K562 (cell line): ENCODE data around the gene CCDC116. TPM values are rescaled to one million over a fixed set of nuclear protein-coding genes. Genes with fewer than 3 reads are reported as not detected.
A peak's percentile ranks its signal among the peaks of the same experiment; 100 is the strongest.

Experiments
- ATAC-seq: fragments of 200-7000 bp; cut with Tn5 transposase; 3 replicates; pipeline ENCODE4 v1.9.1; 2020; ENCODE audit warnings: moderate library complexity
- BruUV-seq: library from RNA; stranded (reverse); fragments of 400-500 nt; replicated peaks from 2 replicates; lab custom pipeline; 2021; lab: Mats Ljungman, UMichigan
- CTCF ChIA-PET: fragments of 300-600 bp; formaldehyde crosslinking; extraction: SDS; loops from one replicate; lab custom pipeline; 2021; ENCODE audit warnings: low intra/inter-chr PET ratio; lab: Yijun Ruan, JAX
- POLR2A ChIA-PET: fragments of 300-600, 350-650 bp; sonication (Branson Sonifier 250); formaldehyde crosslinking; extraction: SDS; loops from one replicate; lab custom pipeline; 2021; ENCODE audit warnings: antibody characterized with exemption, inconsistent platforms; lab: Yijun Ruan, JAX
- DNase-seq, 4 experiments: peaks; one replicate each; pipeline versions ENCODE4 v3.0.0 to v3.0.0-alpha.2; 2011 to 2018; ENCODE audit warnings: low spot score in 3 of 4, mixed read lengths in 3 of 4; ENCODE audit errors: extremely low read depth in 1 of 4
- FAIRE-seq: peaks from 2 replicates; lab custom pipeline; 2011; peaks lifted over from hg19 to GRCh38; lab: Jason Lieb, UNC
- H2AFZ ChIP-seq: 2 replicates; pipeline ENCODE4 v1.6.0; 2011; ENCODE audit warnings: low read depth, low read length, control low read depth, inconsistent platforms
- H3K27ac ChIP-seq: fragments of 200-600 bp; 3 replicates; pipeline ENCODE4 v1.8.0; 2011; ENCODE audit warnings: low read depth, mild to moderate bottlenecking, control low read depth, inconsistent platforms, low read length, moderate library complexity, mixed read lengths; ENCODE audit errors: extremely low read depth
- H3K27me3 ChIP-seq, 2 experiments: fragments of 300-600 bp in 1 of 2; 2 replicates in 1 of 2; 3 replicates in 1 of 2; pipeline versions ENCODE4 v1.6.0 to v1.8.0; 2011; ENCODE audit warnings: inconsistent platforms in 2 of 2, low read length in 2 of 2, mild to moderate bottlenecking in 1 of 2, mixed read lengths in 1 of 2, moderate library complexity in 1 of 2; ENCODE audit not compliant: control insufficient read depth in 2 of 2, insufficient read depth in 2 of 2
- H3K36me3 ChIP-seq: fragments of 300-600 bp; 3 replicates; pipeline ENCODE4 v1.8.0; 2011; ENCODE audit warnings: mild to moderate bottlenecking, low read length, inconsistent platforms; ENCODE audit not compliant: control insufficient read depth, insufficient read depth
- H3K4me1 ChIP-seq, 2 experiments: fragments of 200-600 bp in 1 of 2; replicated peaks in 1 of 2; 2 replicates in 1 of 2; 3 replicates in 1 of 2; pipeline versions ENCODE4 v1.5.1 to v1.8.0; 2011; ENCODE audit warnings: inconsistent platforms in 2 of 2, low read length in 2 of 2, mild to moderate bottlenecking in 1 of 2, mixed read lengths in 1 of 2, moderate library complexity in 1 of 2; ENCODE audit not compliant: control insufficient read depth in 2 of 2, insufficient read depth in 2 of 2
- H3K4me2 ChIP-seq: 2 replicates; pipeline ENCODE4 v1.6.1; 2011; ENCODE audit warnings: low read length, control low read depth, inconsistent platforms, mixed read lengths; ENCODE audit not compliant: insufficient read depth
- H3K4me3 ChIP-seq: fragments of 200-600 bp; sonication (generic), shearing (Covaris generic); 2 replicates; pipeline ENCODE4 v1.5.1; 2016; ENCODE audit warnings: control low read depth, inconsistent platforms
- H3K79me2 ChIP-seq: fragments of 200-600 bp; 3 replicates; pipeline ENCODE4 v1.8.0; 2011; ENCODE audit warnings: low read length, inconsistent platforms; ENCODE audit not compliant: control insufficient read depth, insufficient read depth
- H3K9ac ChIP-seq, 2 experiments: 2 replicates each; pipeline versions ENCODE4 v1.6.0 to v1.6.1; 2011; ENCODE audit warnings: low read depth in 2 of 2, low read length in 2 of 2, control low read depth in 1 of 2, inconsistent platforms in 1 of 2, mild to moderate bottlenecking in 1 of 2, mixed read lengths in 1 of 2; ENCODE audit not compliant: insufficient read depth in 1 of 2
- H3K9me1 ChIP-seq: one replicate; pipeline ENCODE4 v1.6.0; 2011; ENCODE audit warnings: inconsistent platforms, mild to moderate bottlenecking, low read length, moderate library complexity; ENCODE audit not compliant: control insufficient read depth, insufficient read depth
- H3K9me3 ChIP-seq: replicated peaks from 2 replicates; pipeline ENCODE4 v1.5.1; 2011; ENCODE audit warnings: low read depth, low read length, inconsistent platforms; ENCODE audit not compliant: control insufficient read depth, insufficient read depth
- H4K20me1 ChIP-seq: replicated peaks from 2 replicates; pipeline ENCODE4 v1.6.1; 2011; ENCODE audit warnings: low read length, inconsistent platforms, mixed read lengths; ENCODE audit not compliant: control insufficient read depth, insufficient read depth
- CTBP1 ChIP-seq: fragments of 450-650 bp; IDR thresholded peaks from 2 replicates; pipeline ENCODE4 v1.6.1; 2016; ENCODE audit warnings: borderline replicate concordance
- DMBX1 ChIP-seq: fragments of 250-450 bp; sonication (Bioruptor Pico); IDR thresholded peaks from 2 replicates; pipeline ENCODE4 v1.8.0; 2022; ENCODE audit warnings: inconsistent platforms, mild to moderate bottlenecking, moderate library complexity, borderline replicate concordance
- ESRRA ChIP-seq: fragments of 450-650 bp; IDR thresholded peaks from 2 replicates; pipeline ENCODE4 v1.6.1; 2014; ENCODE audit warnings: low read depth, mild to moderate bottlenecking, moderate library complexity, borderline replicate concordance
- NFYB ChIP-seq: IDR thresholded peaks from 2 replicates; pipeline ENCODE4 v1.6.1; 2011; ENCODE audit warnings: mild to moderate bottlenecking, moderate library complexity; ENCODE audit not compliant: insufficient read length; ENCODE audit errors: extremely low read depth
- RREB1 ChIP-seq: fragments of 250-450 bp; sonication (Bioruptor Pico); IDR thresholded peaks from 2 replicates; pipeline ENCODE4 v1.4.0; 2020
- THAP12 ChIP-seq: fragments of 250-450 bp; sonication (Bioruptor Pico); IDR thresholded peaks from 2 replicates; pipeline ENCODE4 v1.9.0; 2021; ENCODE audit warnings: mild to moderate bottlenecking, inconsistent platforms
- ZNF384 ChIP-seq: IDR thresholded peaks from 2 replicates; pipeline ENCODE4 v1.6.1; 2012; ENCODE audit warnings: low read depth, low read length, improper control_type of control experiment
- WGBS: fragments of 100-300 bp; shearing (Covaris generic); methylation state at CpG from one replicate; pipeline ENCODE4 v1.1.6; 2016; ENCODE audit warnings: low coverage, mixed read lengths; ENCODE audit not compliant: insufficient coverage; ENCODE audit errors: missing lambda C conversion rate; 5-methylcytosine and 5-hydroxymethylcytosine counted together
- in situ Hi-C: fragments of 300-500 bp; cut with MboI; formaldehyde crosslinking; loops from 4 replicates; pipeline ENCODE4 v1.15.0; 2018; ENCODE audit warnings: inconsistent platforms, mixed read lengths
- intact Hi-C: fragments of 100-400 bp; cut with micrococcal nuclease; formaldehyde crosslinking; loops from 2 replicates; pipeline ENCODE4 v1.14.2; 2022
- polyA plus RNA-seq, 8 experiments: library from polyadenylated mRNA; depleted of rRNA in 4 of 8; stranded (reverse) in 5 of 8; unstranded in 3 of 8; fragments of >200 nt; fragmentation: Nextera tagmentation in 2 of 8; fragmentation: Illumina TruSeq in 1 of 8; extraction: Ambion mirVana in 2 of 8; extraction: Trizol in 1 of 8; gene quantifications; 2 replicates each; pipeline versions ENCODE4 v1.2.1 to v1.2.3, GENCODE V29; 2011 to 2014; ENCODE audit warnings: inconsistent platforms in 1 of 8, missing spikeins in 1 of 8
- total RNA-seq, 7 experiments: library from RNA; depleted of rRNA in 6 of 7; stranded (reverse); fragments of >200 nt in 6 of 7; fragmentation: Illumina TruSeq in 2 of 7; extraction: Trizol in 2 of 7; gene quantifications; 2 replicates each; pipeline versions ENCODE4 v1.2.1 to v1.2.3, GENCODE V29; 2011 to 2021; ENCODE audit warnings: low replicate concordance in 1 of 7
- TF ChIP-seq, protein P1 (sequence below): sonication (generic); formaldehyde crosslinking; IDR thresholded peaks from 2 replicates; pipeline ENCODE4 v1.8.1; 2023; ENCODE audit warnings: mild to moderate bottlenecking, missing genetic modification reagents

CCDC116 gene
- total and polyA plus RNA-seq, 9 of the 15 experiments (the other 6 are each of a cell fraction or from before 2014, with no cell fraction given): 1.6 to 11.3 (median 4.7) TPM

- in situ Hi-C loops: no loop called here
- Histone ChIP-seq H3K4me3 (no peak overlapping the region), H3K9me3 (no peaks in the 10 kb centered on the region), H3K27me3 (no peaks in the 10 kb centered on the region; a peak in 1 of 5 replicates), H4K20me1 (peaks cover 73% of the 10 kb centered on the region), H3K27ac (peak overlapping the region; percentile 7), H3K9me1 (peaks cover 31% of the 10 kb centered on the region), H3K36me3 (peaks cover 76% of the 10 kb centered on the region), H3K4me2 (peak overlapping the region; percentile 43), H3K9ac (peak overlapping the region in 1 of 2 experiments; percentile 43; a peak in 1 of 4 replicates), H2AFZ (no peak overlapping the region), H3K4me1 (peaks cover 34 to 38% of the 10 kb centered on the region in 2 experiments), H3K79me2 (peaks cover 95% of the 10 kb centered on the region)
- ATAC-seq (peak; percentile 71), FAIRE-seq (peak; percentile 87), DNase-seq (peak in 3 of 4 experiments; percentile 74 to 96 (median 93))
- ChIA-PET CTCF (interaction anchor here (0.6 to 1.2 kb wide), 2 partner anchors 54 to 56 kb away, joined by 4 to 5 read pairs; partner anchors contain the start of gene SDF2L1), POLR2A (interaction anchor here (0.7 to 76.8 kb wide), 8 partner anchors 18 to 78 kb away, joined by 3 to 4622 read pairs (median 4); partner anchors contain the start of genes CCDC116, PPIL2, SDF2L1 and YDJC)
- BruUV-seq: no TSS peak
- intact Hi-C loops: loop anchor here (2.0 kb wide), 4 partner anchors 17 to 55 kb away; partner anchors contain the start of gene SDF2L1
- WGBS: 18% methylated on average over 4 of the region's 4 CpGs
- no peak for TF ChIP-seq CTBP1
- TF ChIP-seq, protein P1, sequence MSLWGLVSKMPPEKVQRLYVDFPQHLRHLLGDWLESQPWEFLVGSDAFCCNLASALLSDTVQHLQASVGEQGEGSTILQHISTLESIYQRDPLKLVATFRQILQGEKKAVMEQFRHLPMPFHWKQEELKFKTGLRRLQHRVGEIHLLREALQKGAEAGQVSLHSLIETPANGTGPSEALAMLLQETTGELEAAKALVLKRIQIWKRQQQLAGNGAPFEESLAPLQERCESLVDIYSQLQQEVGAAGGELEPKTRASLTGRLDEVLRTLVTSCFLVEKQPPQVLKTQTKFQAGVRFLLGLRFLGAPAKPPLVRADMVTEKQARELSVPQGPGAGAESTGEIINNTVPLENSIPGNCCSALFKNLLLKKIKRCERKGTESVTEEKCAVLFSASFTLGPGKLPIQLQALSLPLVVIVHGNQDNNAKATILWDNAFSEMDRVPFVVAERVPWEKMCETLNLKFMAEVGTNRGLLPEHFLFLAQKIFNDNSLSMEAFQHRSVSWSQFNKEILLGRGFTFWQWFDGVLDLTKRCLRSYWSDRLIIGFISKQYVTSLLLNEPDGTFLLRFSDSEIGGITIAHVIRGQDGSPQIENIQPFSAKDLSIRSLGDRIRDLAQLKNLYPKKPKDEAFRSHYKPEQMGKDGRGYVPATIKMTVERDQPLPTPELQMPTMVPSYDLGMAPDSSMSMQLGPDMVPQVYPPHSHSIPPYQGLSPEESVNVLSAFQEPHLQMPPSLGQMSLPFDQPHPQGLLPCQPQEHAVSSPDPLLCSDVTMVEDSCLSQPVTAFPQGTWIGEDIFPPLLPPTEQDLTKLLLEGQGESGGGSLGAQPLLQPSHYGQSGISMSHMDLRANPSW: 0 out of 2 replicates have a peak, but pooled peaks have one; percentile 40
- no peak; the same call in none of the 2 replicates for TF ChIP-seq RREB1 (CRISPR knock-in tag)
- peak; percentile 94; the same call in 1 of the 2 replicates for TF ChIP-seq DMBX1 (CRISPR knock-in tag)
- TF ChIP-seq ZNF384: peak; percentile 71
- no peak for TF ChIP-seq NFYB
- no peak for TF ChIP-seq ESRRA
- TF ChIP-seq THAP12: peak; percentile 85; the same call in 1 of the 2 replicates
Observed at GRCh38 chr22:21587803-21588611, 44.6 kb upstream of the CCDC116 start.
